Panc1 (cell line): ENCODE data around the gene THEM4. TPM values are rescaled to one million over a fixed set of nuclear protein-coding genes. Genes with fewer than 3 reads are reported as not detected.

ENCODE experiments used
- ATAC-seq: fragments of 200-7000 bp; cut with Tn5 transposase; 2 replicates; pipeline ENCODE4 v1.9.1; 2020; ENCODE audit warnings: mild to moderate bottlenecking, moderate library complexity
- BruUV-seq: library from RNA; stranded (reverse); fragments of 400-500 nt; replicated peaks from 2 replicates; lab custom pipeline; 2021; lab: Mats Ljungman, UMichigan
- CTCF ChIA-PET: fragments of 300-600 bp; sonication (Branson Sonifier 250); formaldehyde crosslinking; loops from one replicate; lab custom pipeline; 2022; ENCODE audit warnings: antibody characterized with exemption; lab: Charles Lee
- POLR2A ChIA-PET: fragments of 300-600 bp; sonication (Branson Sonifier 250); formaldehyde crosslinking; loops from one replicate; lab custom pipeline; 2022; ENCODE audit warnings: antibody characterized with exemption; lab: Charles Lee
- DNase-seq: peaks from one replicate; pipeline ENCODE4 v3.0.0-alpha.2; 2010; ENCODE audit warnings: low read depth, low spot score
- H3K27ac ChIP-seq: 2 replicates; pipeline ENCODE4 v1.5.1; 2011; ENCODE audit warnings: mild to moderate bottlenecking, low read length, inconsistent platforms
- H3K27me3 ChIP-seq: fragments of 200-500 bp; sonication (Bioruptor generic); 2 replicates; pipeline ENCODE4 v1.6.0; 2014; ENCODE audit warnings: low read length, inconsistent platforms; ENCODE audit not compliant: control insufficient read depth, insufficient read depth
- H3K36me3 ChIP-seq: fragments of 200-500 bp; sonication (Bioruptor generic); 2 replicates; pipeline ENCODE4 v1.5.1; 2014; ENCODE audit warnings: inconsistent platforms, mild to moderate bottlenecking, low read length, moderate library complexity; ENCODE audit not compliant: control insufficient read depth, insufficient read depth
- H3K4me1 ChIP-seq: 2 replicates; pipeline ENCODE4 v1.5.1; 2011; ENCODE audit warnings: inconsistent platforms, mild to moderate bottlenecking, low read length, moderate library complexity; ENCODE audit not compliant: control insufficient read depth, insufficient read depth
- H3K4me3 ChIP-seq, 2 experiments: 2 replicates each; pipeline ENCODE4 v1.5.1; 2011 to 2012; ENCODE audit warnings: low read depth in 2 of 2, low read length in 2 of 2, mild to moderate bottlenecking in 2 of 2, inconsistent platforms in 1 of 2, moderate library complexity in 1 of 2
- H3K9me3 ChIP-seq: fragments of 200-500 bp; sonication (Bioruptor generic); 2 replicates; pipeline ENCODE4 v1.5.1; 2014; ENCODE audit warnings: low read depth, mild to moderate bottlenecking, inconsistent platforms, low read length, moderate library complexity; ENCODE audit not compliant: control insufficient read depth, insufficient read depth
- CTCF ChIP-seq: fragments of 450-650 bp; IDR thresholded peaks from 2 replicates; pipeline ENCODE4 v1.5.1; 2017; ENCODE audit warnings: mild to moderate bottlenecking
- POLR2AphosphoS5 ChIP-seq: IDR thresholded peaks from 2 replicates; pipeline ENCODE4 v1.6.1; 2012; ENCODE audit warnings: mild to moderate bottlenecking, low read depth, low read length, moderate library complexity
- REST ChIP-seq, 2 experiments: IDR thresholded peaks; 2 replicates each; pipeline ENCODE4 v1.6.1; 2011 to 2012; ENCODE audit warnings: low read depth in 2 of 2, control low read depth in 1 of 2, low read length in 1 of 2, mild to moderate bottlenecking in 1 of 2, moderate library complexity in 1 of 2; ENCODE audit not compliant: insufficient read depth in 1 of 2
- SIN3A ChIP-seq: IDR thresholded peaks from 2 replicates; pipeline ENCODE4 v1.6.1; 2012; ENCODE audit warnings: low read depth, mild to moderate bottlenecking, low read length, moderate library complexity, borderline replicate concordance; ENCODE audit not compliant: insufficient read depth
- TCF7L2 ChIP-seq: IDR thresholded peaks from 2 replicates; pipeline ENCODE4 v1.6.1; 2011; ENCODE audit warnings: mild to moderate bottlenecking, low read depth, low read length, inconsistent platforms
- in situ Hi-C: cut with HindIII; loops from 2 replicates; pipeline ENCODE4 v1.10.0; 2016; ENCODE audit warnings: low sequenced_read_pairs, low pct_unique_long_range_greater_than_20kb
- intact Hi-C: fragments of 100-400 bp; cut with micrococcal nuclease; formaldehyde crosslinking; loops from one replicate; pipeline ENCODE4 v1.10.0; 2022; ENCODE audit not compliant: unreplicated experiment
- total RNA-seq: library from RNA; stranded (reverse); gene quantifications from one replicate; pipeline ENCODE4 v1.2.1, GENCODE V29; 2021; ENCODE audit not compliant: unreplicated experiment

The THEM4 gene
- total RNA-seq, 1 experiment from 2014 or later, result 21.8 TPM

DNA sequence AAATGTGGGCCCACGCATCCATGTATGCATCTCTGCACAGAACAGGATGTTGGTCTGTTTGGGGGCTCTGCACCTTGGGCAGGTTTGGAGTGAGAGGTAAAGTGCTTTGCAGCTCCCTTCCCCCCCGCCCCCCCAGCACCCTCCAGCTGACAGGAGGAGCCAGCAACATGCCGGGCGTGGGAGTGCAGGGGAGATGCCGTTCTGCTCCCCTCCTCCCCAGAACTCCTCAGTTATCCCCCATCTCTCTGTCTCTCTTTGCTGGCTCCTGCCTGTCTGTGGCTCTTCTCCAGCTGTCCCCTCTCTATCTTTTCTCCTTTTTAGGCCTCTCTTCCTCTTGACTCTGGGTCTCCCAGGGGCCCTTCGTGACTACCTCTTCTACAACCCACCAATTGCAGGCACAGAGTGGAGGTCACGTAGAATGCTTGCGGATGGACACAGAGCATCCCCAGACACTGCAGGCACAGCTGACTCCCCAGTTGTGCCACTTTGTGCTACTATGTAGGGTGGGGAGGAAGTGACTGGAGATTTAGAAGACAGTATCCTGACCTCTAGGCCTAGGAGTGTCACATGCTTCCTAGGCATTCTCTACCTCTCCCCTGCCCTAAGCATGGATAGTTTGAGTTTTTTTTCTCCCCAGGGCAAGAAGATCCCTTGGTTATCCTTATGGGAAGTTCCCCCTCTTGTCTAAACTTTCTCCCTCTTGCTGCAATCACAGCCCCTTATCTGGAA, 76.0 kb downstream of the THEM4 start:
- Histone ChIP-seq H3K27ac (no peak overlapping the region), H3K36me3 (no peaks in the 10 kb centered on the region), H3K27me3 (no peaks in the 10 kb centered on the region), H3K9me3 (no peaks in the 10 kb centered on the region), H3K4me3 (no peak overlapping the region), H3K4me1 (peaks cover 11% of the 10 kb centered on the region; the same call in 1 of the 2 replicates)
- POLR2A ChIA-PET, result no interaction called here
- no peak for ATAC-seq
- in situ Hi-C loops (no loop called here), intact Hi-C loops (loop anchor here (10.0 kb wide), 3 partner anchors 139 to 389 kb away; no protein-coding TSS in a partner anchor)
- CTCF ChIA-PET, result no interaction called here
- TF ChIP-seq SIN3A (no peak), POLR2AphosphoS5 (no peak), CTCF (no peak), REST (IDR thresholded peaks at IDR 0.05; ENCODE audit: insufficient read depth in 1 of 2, low read depth in 2 of 2, low read length in 1 of 2) (no peak), TCF7L2 (no peak)
- no peak for DNase-seq
- no TSS peak for BruUV-seq

- POLR2A ChIA-PET, result no interaction called here
- Histone ChIP-seq H3K4me3 (no peak overlapping the region), H3K36me3 (no peaks in the 10 kb centered on the region), H3K27ac (no peak overlapping the region), H3K9me3 (no peaks in the 10 kb centered on the region), H3K4me1 (peaks cover 11% of the 10 kb centered on the region; the same call in 1 of the 2 replicates), H3K27me3 (no peaks in the 10 kb centered on the region)
- no TSS peak for BruUV-seq
- no peak for DNase-seq
- CTCF ChIA-PET, result no interaction called here
- in situ Hi-C loops (no loop called here), intact Hi-C loops (loop anchor here (10.0 kb wide), 3 partner anchors 138 to 388 kb away; no protein-coding TSS in a partner anchor)
- TF ChIP-seq POLR2AphosphoS5 (no peak), CTCF (no peak), SIN3A (no peak), REST (IDR thresholded peaks at IDR 0.05; ENCODE audit: insufficient read depth in 1 of 2, low read depth in 2 of 2, low read length in 1 of 2) (no peak), TCF7L2 (no peak)
- no peak for ATAC-seq
Measured at GRCh38 chr1:151832318-151832980, 76.9 kb downstream of the THEM4 start.
